HUES48 (cell line): ENCODE results near the gene RPE65.

Experiments
- H3K27ac ChIP-seq: one replicate; pipeline ENCODE4 v1.7.0; 2013; ENCODE audit warnings: low read depth, low read length, inconsistent platforms
- H3K27me3 ChIP-seq: 2 replicates; pipeline ENCODE4 v1.6.1; 2013; ENCODE audit warnings: mild to moderate bottlenecking, low read length; ENCODE audit not compliant: control insufficient read depth, insufficient read depth
- H3K36me3 ChIP-seq: 2 replicates; pipeline ENCODE4 v1.6.1; 2013; ENCODE audit warnings: low read length; ENCODE audit not compliant: control insufficient read depth, insufficient read depth
- H3K4me1 ChIP-seq: 2 replicates; pipeline ENCODE4 v1.6.1; 2013; ENCODE audit warnings: mild to moderate bottlenecking, low read length; ENCODE audit not compliant: control insufficient read depth, insufficient read depth
- H3K4me3 ChIP-seq: 2 replicates; pipeline ENCODE4 v1.5.1; 2013; ENCODE audit warnings: mild to moderate bottlenecking, low read depth, low read length
- H3K9ac ChIP-seq: 2 replicates; pipeline ENCODE4 v1.6.1; 2013; ENCODE audit warnings: mild to moderate bottlenecking, low read depth, low read length, moderate library complexity
- H3K9me3 ChIP-seq: 2 replicates; pipeline ENCODE4 v1.6.1; 2013; ENCODE audit warnings: low read length; ENCODE audit not compliant: control insufficient read depth, insufficient read depth

RPE65 gene

GRCh38 chr1:68453060-68453670 lies 3.4 kb upstream of the RPE65 start:
- H3K4me1 ChIP-seq: no peaks in the 10 kb centered on the region
- H3K27ac ChIP-seq: no peak overlapping the region
- no peaks in the 10 kb centered on the region for H3K9me3 ChIP-seq
- no peaks in the 10 kb centered on the region for H3K27me3 ChIP-seq
- H3K36me3 ChIP-seq: no peaks in the 10 kb centered on the region
- no peak overlapping the region for H3K9ac ChIP-seq
- H3K4me3 ChIP-seq: no peak overlapping the region

- no peaks in the 10 kb centered on the region for H3K4me1 ChIP-seq
- H3K9me3 ChIP-seq: no peaks in the 10 kb centered on the region
- no peak overlapping the region for H3K4me3 ChIP-seq
- H3K27ac ChIP-seq: no peak overlapping the region
- H3K27me3 ChIP-seq: no peaks in the 10 kb centered on the region
- H3K36me3 ChIP-seq: no peaks in the 10 kb centered on the region
- no peak overlapping the region for H3K9ac ChIP-seq
Observed at GRCh38 chr1:68448365-68448764, 1.4 kb downstream of the RPE65 start.

DNA sequence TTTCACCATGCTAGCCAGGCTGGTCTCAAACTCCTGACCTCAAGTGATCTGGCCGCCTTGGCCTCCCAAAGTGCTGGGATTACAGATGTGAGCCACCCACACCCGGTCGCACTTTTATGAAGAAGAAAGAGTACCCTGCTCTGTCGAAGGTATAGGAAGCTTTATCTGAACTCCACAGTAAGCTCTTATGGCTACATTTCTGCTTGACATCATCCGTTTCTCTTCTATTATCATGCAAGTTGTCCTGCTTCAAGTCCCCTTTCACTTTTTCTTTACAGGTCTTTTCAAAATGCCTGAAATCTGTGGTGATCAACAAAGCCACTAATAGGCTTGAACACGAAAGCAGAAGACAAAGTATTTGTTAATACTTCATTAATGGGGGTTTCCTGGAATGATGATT lies 4.0 kb downstream of the RPE65 start:
- Histone ChIP-seq H3K27me3 (no peaks in the 10 kb centered on the region), H3K27ac (no peak overlapping the region), H3K9ac (no peak overlapping the region), H3K9me3 (no peaks in the 10 kb centered on the region), H3K36me3 (no peaks in the 10 kb centered on the region), H3K4me1 (no peaks in the 10 kb centered on the region), H3K4me3 (no peak overlapping the region)

DNA sequence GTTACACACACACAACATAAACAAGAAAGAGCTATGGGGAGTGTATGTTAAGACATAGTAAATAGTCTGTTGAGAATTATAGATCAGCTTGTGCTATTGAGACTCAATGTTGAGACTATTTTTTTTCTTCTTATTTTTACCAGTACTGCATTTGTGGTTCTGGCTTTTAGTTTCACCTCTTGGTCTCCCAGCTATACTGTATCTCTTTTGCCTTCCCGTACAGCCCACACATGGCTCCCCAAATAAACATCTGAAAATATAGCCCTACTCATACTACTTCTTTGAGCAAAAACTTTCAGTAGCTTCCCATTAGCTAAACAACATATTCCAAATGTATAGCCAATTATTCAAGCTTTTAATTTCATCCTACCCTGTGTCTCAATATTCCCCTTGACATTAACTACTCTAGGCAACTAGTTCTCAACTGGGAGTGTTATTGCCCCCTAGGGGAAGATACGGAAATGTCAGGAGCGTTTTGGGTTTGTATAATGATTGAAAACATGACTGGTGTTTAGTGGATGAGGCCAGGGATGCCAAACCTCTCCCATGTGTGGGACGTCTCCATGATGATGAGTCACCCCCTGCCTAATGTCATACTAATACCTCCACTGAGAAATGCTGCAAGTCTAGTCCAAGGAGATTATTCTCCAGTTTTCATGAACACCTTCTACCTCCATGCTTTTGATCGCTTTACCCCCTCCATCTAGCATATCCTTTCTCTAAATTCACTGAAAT lies 6.8 kb downstream of the RPE65 start:
- Histone ChIP-seq H3K27me3 (no peaks in the 10 kb centered on the region), H3K27ac (no peak overlapping the region), H3K4me1 (peaks cover 8% of the 10 kb centered on the region), H3K9ac (no peak overlapping the region), H3K4me3 (no peak overlapping the region), H3K36me3 (no peaks in the 10 kb centered on the region), H3K9me3 (no peaks in the 10 kb centered on the region)

- H3K36me3 ChIP-seq: no peaks in the 10 kb centered on the region
- no peaks in the 10 kb centered on the region for H3K27me3 ChIP-seq
- H3K4me1 ChIP-seq: peaks cover 11% of the 10 kb centered on the region
- H3K9ac ChIP-seq: no peak overlapping the region
- no peak overlapping the region for H3K27ac ChIP-seq
- H3K9me3 ChIP-seq: no peaks in the 10 kb centered on the region
- H3K4me3 ChIP-seq: no peak overlapping the region
Observed at GRCh38 chr1:68442006-68442405, 7.7 kb downstream of the RPE65 start.

DNA sequence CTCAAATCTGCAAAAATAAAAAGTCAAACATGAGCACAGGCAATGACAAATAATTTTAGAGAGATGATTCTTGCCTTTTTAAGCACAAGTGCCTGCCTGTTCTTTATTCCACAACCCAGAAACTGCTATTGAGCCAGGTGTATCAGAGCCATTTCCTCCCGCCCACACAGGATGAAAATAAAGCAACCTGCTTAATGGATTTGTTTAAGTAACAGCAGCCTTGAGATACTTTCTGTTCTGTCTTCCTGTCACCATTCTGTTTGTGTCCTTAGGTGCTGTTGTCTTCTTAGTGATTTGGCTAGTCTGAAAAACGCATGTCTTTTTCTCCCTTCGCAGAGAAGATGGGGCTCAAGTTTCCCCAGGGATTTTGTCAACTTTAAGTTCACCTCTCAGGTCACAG lies 11.4 kb downstream of the RPE65 start:
- Histone ChIP-seq H3K27ac (peak overlapping the region; percentile 10), H3K9me3 (no peaks in the 10 kb centered on the region), H3K4me1 (peaks cover 11% of the 10 kb centered on the region), H3K27me3 (no peaks in the 10 kb centered on the region), H3K36me3 (no peaks in the 10 kb centered on the region), H3K9ac (no peak overlapping the region), H3K4me3 (no peak overlapping the region)

DNA sequence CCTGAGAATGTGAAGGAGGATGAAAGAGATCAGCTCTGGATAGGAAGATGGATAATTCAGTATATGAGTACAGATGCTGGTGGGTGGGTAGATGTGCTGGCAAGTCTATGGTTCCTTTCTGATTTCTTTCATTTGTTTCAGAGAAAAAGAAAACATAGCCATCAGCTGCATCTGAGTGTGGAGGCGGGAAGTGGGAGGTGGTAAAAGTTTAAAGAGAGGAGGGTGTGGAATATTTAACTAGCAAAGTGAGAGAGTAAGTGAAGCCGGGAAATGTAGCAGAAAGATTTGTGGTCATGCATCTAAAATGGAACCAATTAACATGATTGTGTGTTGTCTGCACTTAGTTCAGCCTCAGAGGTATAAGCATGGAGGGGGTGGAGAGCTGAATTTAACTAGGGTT lies 16.4 kb downstream of the RPE65 start:
- Histone ChIP-seq H3K27ac (no peak overlapping the region), H3K4me3 (no peak overlapping the region), H3K9ac (no peak overlapping the region), H3K9me3 (no peaks in the 10 kb centered on the region), H3K4me1 (peaks cover 7% of the 10 kb centered on the region), H3K36me3 (no peaks in the 10 kb centered on the region), H3K27me3 (no peaks in the 10 kb centered on the region)

GRCh38 chr1:68431076-68431475 lies 18.7 kb downstream of the RPE65 start:
- Histone ChIP-seq H3K4me1 (no peaks in the 10 kb centered on the region), H3K9me3 (no peaks in the 10 kb centered on the region), H3K27me3 (no peaks in the 10 kb centered on the region), H3K4me3 (no peak overlapping the region), H3K27ac (no peak overlapping the region), H3K36me3 (no peaks in the 10 kb centered on the region), H3K9ac (no peak overlapping the region)

- Histone ChIP-seq H3K4me3 (no peak overlapping the region), H3K9me3 (no peaks in the 10 kb centered on the region), H3K27me3 (no peaks in the 10 kb centered on the region), H3K9ac (no peak overlapping the region), H3K4me1 (no peaks in the 10 kb centered on the region), H3K36me3 (no peaks in the 10 kb centered on the region), H3K27ac (no peak overlapping the region)
Observed at GRCh38 chr1:68429233-68429808, 20.4 kb downstream of the RPE65 start.

- Histone ChIP-seq H3K9ac (no peak overlapping the region), H3K9me3 (no peaks in the 10 kb centered on the region), H3K27me3 (no peaks in the 10 kb centered on the region), H3K27ac (no peak overlapping the region), H3K4me3 (no peak overlapping the region), H3K36me3 (no peaks in the 10 kb centered on the region), H3K4me1 (no peaks in the 10 kb centered on the region)
Observed at GRCh38 chr1:68426594-68426993, 23.2 kb downstream of the RPE65 start.

DNA sequence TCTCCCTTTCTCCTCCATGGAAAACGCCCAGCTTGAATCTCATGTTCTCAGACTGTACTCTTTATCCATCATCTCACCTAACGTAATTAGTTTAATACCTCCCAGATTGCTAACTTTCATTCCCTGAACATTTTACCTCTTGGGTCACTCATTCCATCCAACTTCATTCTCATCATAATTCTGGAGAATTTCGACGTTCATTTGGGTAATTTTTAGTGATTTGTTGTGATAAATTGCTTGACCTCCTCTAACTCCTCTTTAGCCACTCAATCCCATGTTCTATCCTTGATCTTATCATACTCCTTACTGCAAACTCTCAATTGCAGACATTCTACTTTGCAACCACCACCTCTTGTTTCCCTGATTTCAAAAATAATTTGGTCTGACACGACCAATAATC lies 28.4 kb downstream of the RPE65 start:
- H3K27me3 ChIP-seq: no peaks in the 10 kb centered on the region

More for the DNA sequence above, 28.4 kb downstream of the RPE65 start:
- Histone ChIP-seq H3K4me3 (no peak overlapping the region), H3K4me1 (no peaks in the 10 kb centered on the region), H3K9me3 (no peaks in the 10 kb centered on the region), H3K36me3 (no peaks in the 10 kb centered on the region), H3K27ac (no peak overlapping the region), H3K9ac (no peak overlapping the region)
